H1 (cell line): Measurements from ENCODE around the gene CES3. TPM values are rescaled to one million over a fixed set of nuclear protein-coding genes. Genes with fewer than 3 reads are reported as not detected.
A peak's percentile ranks its signal among the peaks of the same experiment; 100 is the strongest.

Experiments used
- CTCF ChIA-PET: fragments of 300-600 bp; sonication (Branson Sonifier 250); formaldehyde crosslinking; loops from one replicate; lab custom pipeline; 2021; ENCODE audit not compliant: partially characterized antibody; lab: Charles Lee
- POLR2A ChIA-PET: fragments of 300-600 bp; sonication (Branson Sonifier 250); formaldehyde crosslinking; loops from one replicate; lab custom pipeline; 2021; ENCODE audit warnings: inconsistent platforms; ENCODE audit not compliant: partially characterized antibody; lab: Charles Lee
- DNase-seq, 2 experiments: peaks; one replicate each; pipeline versions ENCODE4 v3.0.0 to v3.0.0-alpha.2; 2010 to 2022; ENCODE audit warnings: low spot score in 2 of 2, low read depth in 1 of 2, mixed read lengths in 1 of 2
- FAIRE-seq: peaks from 2 replicates; lab custom pipeline; 2011; peaks lifted over from hg19 to GRCh38; lab: Jason Lieb, UNC
- H2AFZ ChIP-seq: 2 replicates; pipeline ENCODE4 v1.8.1; 2012; ENCODE audit warnings: low read length, inconsistent platforms
- H2AK5ac ChIP-seq: 2 replicates; pipeline ENCODE4 v1.6.1; 2013; ENCODE audit warnings: low read depth, low read length
- H2BK120ac ChIP-seq: replicated peaks from 2 replicates; pipeline ENCODE3; 2013; ENCODE audit warnings: low read depth, low read length, inconsistent platforms
- H2BK12ac ChIP-seq: 2 replicates; pipeline ENCODE4 v1.6.1; 2013; ENCODE audit warnings: low read depth, low read length
- H2BK15ac ChIP-seq: 2 replicates; pipeline ENCODE4 v1.6.1; 2013; ENCODE audit warnings: low read length
- H2BK20ac ChIP-seq: 2 replicates; pipeline ENCODE4 v1.6.1; 2013; ENCODE audit warnings: low read length
- H2BK5ac ChIP-seq: 2 replicates; pipeline ENCODE4 v1.6.1; 2013; ENCODE audit warnings: low read depth, low read length
- H3K14ac ChIP-seq: 2 replicates; pipeline ENCODE4 v1.6.1; 2013; ENCODE audit warnings: inconsistent platforms; ENCODE audit not compliant: insufficient read length
- H3K18ac ChIP-seq: 2 replicates; pipeline ENCODE4 v1.6.1; 2013; ENCODE audit warnings: low read length; ENCODE audit errors: extremely low read depth
- H3K23ac ChIP-seq: 2 replicates; pipeline ENCODE4 v1.6.1; 2013; ENCODE audit warnings: inconsistent platforms; ENCODE audit not compliant: insufficient read length
- H3K23me2 ChIP-seq: 2 replicates; pipeline ENCODE4 v1.6.1; 2013; ENCODE audit warnings: low read depth, low read length
- H3K27ac ChIP-seq: 2 replicates; pipeline ENCODE4 v1.6.1; 2011; ENCODE audit warnings: low read depth, low read length, inconsistent platforms
- H3K27me3 ChIP-seq, 4 experiments: replicated peaks in 1 of 4; 1 replicate in 1 of 4; 2 replicates in 3 of 4; pipeline versions ENCODE4 v1.6.1 to v1.8.1; 2011 to 2013; ENCODE audit warnings: low read length in 3 of 4, mild to moderate bottlenecking in 3 of 4, inconsistent platforms in 2 of 4, mixed read lengths in 2 of 4, moderate library complexity in 1 of 4; ENCODE audit not compliant: control insufficient read depth in 3 of 4, insufficient read depth in 3 of 4; ENCODE audit errors: extremely low read depth in 1 of 4
- H3K36me3 ChIP-seq, 4 experiments: 2 replicates each; pipeline versions ENCODE4 v1.6.1 to v1.8.1; 2011 to 2013; ENCODE audit warnings: mild to moderate bottlenecking in 4 of 4, low read length in 3 of 4, moderate library complexity in 2 of 4, control low read depth in 1 of 4, inconsistent platforms in 1 of 4; ENCODE audit not compliant: insufficient read depth in 4 of 4, control insufficient read depth in 2 of 4
- H3K4ac ChIP-seq: replicated peaks from 2 replicates; pipeline ENCODE3; 2013; ENCODE audit warnings: low read length, low read depth, mixed read lengths, inconsistent platforms; ENCODE audit not compliant: insufficient read length
- H3K4me1 ChIP-seq, 4 experiments: replicated peaks in 1 of 4; 1 replicate in 1 of 4; 2 replicates in 3 of 4; pipeline versions ENCODE4 v1.6.1 to v1.8.1; 2011 to 2013; ENCODE audit warnings: low read length in 3 of 4, inconsistent platforms in 2 of 4, mixed read lengths in 1 of 4; ENCODE audit not compliant: insufficient read depth in 4 of 4, control insufficient read depth in 3 of 4
- H3K4me2 ChIP-seq, 2 experiments: 2 replicates each; pipeline versions ENCODE4 v1.6.1 to v1.8.1; 2011 to 2013; ENCODE audit warnings: low read depth in 2 of 2, low read length in 2 of 2, control low read depth in 1 of 2, inconsistent platforms in 1 of 2, mild to moderate bottlenecking in 1 of 2; ENCODE audit not compliant: insufficient read depth in 1 of 2
- H3K4me3 ChIP-seq, 4 experiments: fragments of 200-600, 300-600 bp in 1 of 4; sonication (generic), shearing (Covaris generic), sonication (Bioruptor Twin) in 1 of 4; 2 replicates each; pipeline versions ENCODE4 v1.5.1 to v1.8.1; 2011 to 2016; ENCODE audit warnings: low read length in 4 of 4, low read depth in 3 of 4, control low read depth in 2 of 4, inconsistent platforms in 2 of 4, mild to moderate bottlenecking in 2 of 4, mixed read lengths in 1 of 4, moderate library complexity in 1 of 4; ENCODE audit not compliant: insufficient read depth in 2 of 4; ENCODE audit errors: extremely low read depth in 1 of 4
- H3K56ac ChIP-seq: replicated peaks from 2 replicates; pipeline ENCODE3; 2013; ENCODE audit warnings: low read depth, mild to moderate bottlenecking, mixed read lengths, low read length, inconsistent platforms; ENCODE audit not compliant: insufficient read length
- H3K79me1 ChIP-seq: 2 replicates; pipeline ENCODE4 v1.6.1; 2013; ENCODE audit warnings: low read depth, low read length, control low read depth
- H3K79me2 ChIP-seq, 2 experiments: 2 replicates each; pipeline versions ENCODE4 v1.6.1 to v1.8.1; 2012 to 2013; ENCODE audit warnings: low read length in 2 of 2, mild to moderate bottlenecking in 2 of 2, inconsistent platforms in 1 of 2; ENCODE audit not compliant: insufficient read depth in 2 of 2, control insufficient read depth in 1 of 2
- H3K9ac ChIP-seq, 4 experiments: replicated peaks in 1 of 4; 1 replicate in 1 of 4; 2 replicates in 3 of 4; pipeline versions ENCODE4 v1.6.1 to v1.8.1; 2011 to 2013; ENCODE audit warnings: low read depth in 3 of 4, low read length in 3 of 4, control low read depth in 2 of 4, mild to moderate bottlenecking in 2 of 4, moderate library complexity in 2 of 4, inconsistent platforms in 1 of 4; ENCODE audit errors: extremely low read depth in 1 of 4
- H3K9me3 ChIP-seq, 2 experiments: 2 replicates each; pipeline versions ENCODE4 v1.6.1 to v1.8.1; 2012 to 2013; ENCODE audit warnings: mild to moderate bottlenecking in 2 of 2, moderate library complexity in 2 of 2, control low read depth in 1 of 2, inconsistent platforms in 1 of 2, low read depth in 1 of 2, low read length in 1 of 2, mixed read lengths in 1 of 2; ENCODE audit not compliant: insufficient read depth in 2 of 2
- H4K20me1 ChIP-seq, 2 experiments: replicated peaks in 1 of 2; 2 replicates each; pipeline versions ENCODE3 to v1.8.1; 2011 to 2013; ENCODE audit warnings: inconsistent platforms in 2 of 2, low read length in 2 of 2, mild to moderate bottlenecking in 1 of 2; ENCODE audit not compliant: insufficient read depth in 2 of 2, control insufficient read depth in 1 of 2
- H4K5ac ChIP-seq: 2 replicates; pipeline ENCODE4 v1.6.1; 2013; ENCODE audit warnings: low read length, low read depth, mixed read lengths, inconsistent platforms; ENCODE audit not compliant: insufficient read length
- H4K8ac ChIP-seq: 2 replicates; pipeline ENCODE4 v1.8.0; 2013; ENCODE audit warnings: mild to moderate bottlenecking, moderate library complexity, low read length, inconsistent platforms; ENCODE audit not compliant: insufficient read depth; ENCODE audit errors: extremely low read depth
- H4K91ac ChIP-seq: replicated peaks from 2 replicates; pipeline ENCODE3; 2013; ENCODE audit warnings: low read length, mixed read lengths, inconsistent platforms; ENCODE audit not compliant: insufficient read length
- SP1 ChIP-seq: IDR thresholded peaks from 2 replicates; pipeline ENCODE4 v1.6.1; 2011; ENCODE audit warnings: low read depth, low read length
- WGBS, 2 experiments: shearing (Covaris generic) in 1 of 2; methylation state at CpG; one replicate each; pipeline versions ENCODE4 v1.1.6 to v1.1.7; 2013 to 2015; ENCODE audit warnings: low lambda C conversion rate in 2 of 2, mixed read lengths in 2 of 2, inconsistent platforms in 1 of 2, low coverage in 1 of 2, missing lambda C conversion rate in 1 of 2; ENCODE audit not compliant: insufficient replicate concordance in 2 of 2, insufficient coverage in 1 of 2, insufficient read length in 1 of 2; ENCODE audit errors: extremely low coverage in 1 of 2, missing lambda C conversion rate in 1 of 2; 5-methylcytosine and 5-hydroxymethylcytosine counted together
- polyA plus RNA-seq, 7 experiments: library from polyadenylated mRNA; depleted of rRNA in 3 of 7; stranded (reverse) in 5 of 7; unstranded in 2 of 7; fragments of >200 nt in 5 of 7; fragments of 200-250 nt in 2 of 7; gene quantifications; 1 replicate in 5 of 7; 2 replicates in 1 of 7; 4 replicates in 1 of 7; pipeline versions ENCODE4 v1.2.1 to v1.2.3, GENCODE V29; 2011 to 2013; ENCODE audit warnings: missing spikeins in 2 of 7, mixed read lengths in 2 of 7
- total RNA-seq: library from RNA; stranded (reverse); fragmentation: NEBNext Ultra II Directional; extraction: Animal tissue kit (Norgen Biotek cat#: 25700); gene quantifications from 2 replicates; pipeline ENCODE4 v1.2.1, GENCODE V29; 2021

CES3 gene
- total and polyA plus RNA-seq, 2 of the 8 experiments (the other 6 are each of a cell fraction or from before 2014, with no cell fraction given): 1.6 to 2.2 TPM

GRCh38 chr16:66921729-66922450, 39.2 kb upstream of the CES3 start:
- H3K56ac ChIP-seq: no peak overlapping the region
- H3K23me2 ChIP-seq: peaks cover 4% of the 10 kb centered on the region; the same call in 1 of the 2 replicates
- H3K9me3 ChIP-seq: no peaks in the 10 kb centered on the region
- H3K79me1 ChIP-seq: peaks cover 2% of the 10 kb centered on the region; the same call in 1 of the 2 replicates
- H4K5ac ChIP-seq: no peak overlapping the region
- H3K18ac ChIP-seq: no peak overlapping the region
- peaks cover 0 to 2% (median under 1%) of the 10 kb centered on the region in 4 experiments; a peak in 3 of 7 replicates for H3K4me1 ChIP-seq
- H4K91ac ChIP-seq: no peak overlapping the region
- no peak overlapping the region for H2BK120ac ChIP-seq
- peak overlapping the region; percentile 50; the same call in 1 of the 2 replicates for H2BK12ac ChIP-seq
- H2BK15ac ChIP-seq: no peak overlapping the region
- H3K79me2 ChIP-seq: no peaks in the 10 kb centered on the region
- H3K14ac ChIP-seq: no peak overlapping the region
- H4K8ac ChIP-seq: no peak overlapping the region; the same call in 1 of the 2 replicates
- H3K4me2 ChIP-seq: no peak overlapping the region
- no peak overlapping the region for H2AK5ac ChIP-seq
- WGBS, 2 experiments: 91% methylated on average over 36 of the region's 42 CpGs; no CpG with 5 or more reads in 1 of the 2 experiments
- peaks cover 0 to 2% of the 10 kb centered on the region in 2 experiments for H4K20me1 ChIP-seq
- no peak for FAIRE-seq
- no peak overlapping the region for H3K4ac ChIP-seq
- no peak overlapping the region for H3K4me3 ChIP-seq
- no peak overlapping the region for H3K27ac ChIP-seq
- H3K27me3 ChIP-seq: peaks cover 14 to 40% (median 34%) of the 10 kb centered on the region in 4 experiments; a peak in 6 of 7 replicates
- POLR2A ChIA-PET: interaction anchor here (1.8 kb wide), 1 partner anchor 9 kb away, joined by 4 read pairs; no protein-coding TSS in a partner anchor
- no peaks in the 10 kb centered on the region for H3K36me3 ChIP-seq
- no peak overlapping the region for H2AFZ ChIP-seq
- no peak overlapping the region for H2BK5ac ChIP-seq
- H3K9ac ChIP-seq: no peak overlapping the region; a peak in 1 of 7 replicates
- CTCF ChIA-PET: interaction anchor here (1.0 to 27.5 kb wide), 2 partner anchors 9 to 23 kb away, joined by 3 to 1009 read pairs; partner anchors contain the start of genes CDH16 and PDP2
- no peak overlapping the region for H3K23ac ChIP-seq
- H2BK20ac ChIP-seq: no peak overlapping the region
- no peak for DNase-seq
- no peak for TF ChIP-seq SP1
